Measurements from ENCODE around the gene TGM4.

Gene TGM4

DNA sequence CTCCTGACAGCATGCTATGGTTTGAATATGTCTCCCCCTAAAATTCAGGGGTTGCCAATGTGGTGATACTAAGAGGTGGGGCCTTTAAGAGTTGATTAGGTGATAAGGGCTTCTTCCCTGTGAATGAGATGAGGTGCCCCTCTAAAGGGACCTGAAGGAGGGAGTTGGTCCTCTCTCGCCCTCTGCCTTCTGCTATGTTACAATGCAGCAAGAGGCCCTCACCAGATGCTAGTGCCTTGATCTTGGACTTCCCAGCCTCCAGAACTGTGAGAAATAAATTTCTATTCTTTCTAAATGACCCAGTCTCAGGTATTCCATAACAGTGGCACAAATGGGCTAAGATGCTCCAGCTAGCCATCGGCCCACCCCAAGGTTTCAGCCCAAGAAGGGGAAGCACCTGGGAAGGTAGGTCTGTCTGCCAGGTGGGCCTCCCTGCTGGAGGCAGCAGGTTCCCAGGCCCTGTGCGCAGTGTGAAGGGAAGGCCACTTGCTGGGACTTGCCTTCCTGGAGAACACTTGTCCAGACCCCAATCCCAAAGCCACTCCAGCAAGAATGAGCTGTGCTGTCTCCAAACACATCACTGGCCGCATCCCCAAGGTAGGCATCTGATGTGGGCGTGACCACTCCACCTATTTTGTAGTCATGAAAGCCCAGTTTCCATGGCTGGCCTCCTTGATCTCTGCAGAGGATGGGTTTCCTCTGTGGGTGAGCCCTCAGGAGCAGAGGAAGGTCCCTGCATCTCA, 9.0 kb downstream of the TGM4 start:
- DNase-seq, result no peak

DNA sequence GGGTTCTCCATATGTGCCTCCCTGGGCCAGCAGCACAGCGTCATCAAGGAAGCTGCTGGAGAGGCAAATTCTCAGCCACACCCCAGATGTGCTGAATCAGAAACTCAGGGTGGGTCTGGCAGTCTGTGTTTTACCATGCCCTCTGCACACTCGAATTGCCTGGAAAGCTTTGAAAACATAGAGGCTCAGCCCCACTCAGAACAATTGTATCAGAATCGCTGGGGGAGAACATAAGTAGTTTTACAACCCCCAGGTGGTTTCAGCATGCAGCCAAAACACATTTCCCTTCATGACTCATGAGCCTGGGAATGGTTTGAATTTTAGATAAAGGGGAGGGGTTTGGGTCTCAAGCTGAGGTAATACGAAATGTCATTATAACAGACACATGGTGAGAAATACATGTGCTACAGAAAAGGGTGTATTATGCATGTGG, 9.6 kb downstream of the TGM4 start:
- DNase-seq, result no peak

DNA sequence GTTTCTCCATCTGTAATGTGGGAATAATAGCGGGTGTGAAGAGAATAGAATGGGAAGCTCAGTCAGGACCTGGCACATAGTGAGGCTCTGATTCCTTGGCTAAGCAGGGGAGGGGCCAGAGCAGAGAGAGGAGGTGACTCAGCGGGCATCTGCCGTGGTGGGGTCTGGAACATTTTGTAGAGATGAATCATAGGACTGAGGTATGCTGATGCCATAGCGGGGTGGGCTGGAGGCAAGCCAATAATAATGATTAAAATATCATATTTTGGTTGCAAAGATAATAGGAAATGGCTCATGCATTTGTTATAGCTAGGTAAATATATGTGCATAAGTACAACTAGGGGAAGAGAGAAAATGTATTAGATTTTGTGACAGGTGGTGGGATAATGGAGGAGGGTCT, 11.2 kb downstream of the TGM4 start:
- no peak for DNase-seq

DNA sequence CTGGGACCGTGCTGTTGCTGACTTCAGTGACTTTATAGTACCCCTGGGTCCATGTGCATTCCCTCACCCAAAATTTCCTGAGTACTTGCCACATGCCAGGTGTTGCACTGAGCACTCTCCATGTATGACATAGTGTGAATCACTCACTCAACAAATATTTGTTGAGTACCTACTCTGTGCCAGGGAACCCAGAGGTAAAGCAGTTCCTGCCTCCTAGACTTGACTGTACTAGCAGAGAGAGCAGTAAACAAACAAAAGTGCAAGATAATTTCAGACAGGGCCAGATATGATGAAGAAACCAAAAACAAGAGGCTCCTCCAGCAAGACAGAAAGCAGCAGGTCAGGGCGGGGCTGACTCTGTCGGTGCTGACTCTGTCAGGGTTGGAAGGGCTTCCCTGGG, 12.2 kb downstream of the TGM4 start:
- no peak for DNase-seq

DNA sequence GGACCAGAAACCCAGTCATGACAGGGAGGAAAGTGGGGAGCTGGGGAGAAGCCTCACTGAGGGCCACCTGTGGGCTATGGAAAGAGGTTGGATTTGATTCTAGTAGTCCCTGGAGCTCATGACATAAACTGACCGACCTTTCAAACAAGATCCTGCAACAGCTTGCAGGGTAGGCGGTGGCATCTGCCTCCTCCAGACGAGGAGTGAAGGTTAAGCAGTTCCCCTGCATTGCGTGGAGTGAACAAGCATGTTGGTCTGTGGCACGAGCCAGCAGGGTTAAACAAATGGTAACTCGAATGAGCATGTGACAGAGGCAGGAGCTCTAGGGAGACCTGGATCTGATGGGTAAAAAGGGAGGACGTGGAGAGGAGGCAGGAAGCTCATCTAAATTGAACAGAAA, 12.7 kb downstream of the TGM4 start:
- DNase-seq, result no peak

DNA sequence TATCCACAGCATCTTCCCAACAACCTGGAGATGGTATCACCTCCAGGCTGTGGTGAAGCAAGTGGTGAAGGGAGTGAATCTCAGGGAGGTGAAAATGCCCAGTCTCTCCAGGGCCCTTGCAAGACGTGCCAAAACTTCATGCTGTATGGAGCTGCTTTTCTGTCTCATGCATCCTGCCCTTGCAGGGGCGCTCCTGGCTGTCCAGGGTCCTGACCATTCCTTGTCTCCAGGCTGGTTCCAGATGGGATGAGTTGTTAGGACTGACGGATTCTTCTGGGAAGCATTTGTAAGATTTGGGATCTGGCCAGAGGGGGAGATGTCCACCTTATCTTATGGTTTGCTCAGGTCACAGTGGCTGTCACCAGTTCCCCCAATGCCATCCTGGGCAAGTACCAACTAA, 15.8 kb downstream of the TGM4 start:
- no peak for DNase-seq

DNA sequence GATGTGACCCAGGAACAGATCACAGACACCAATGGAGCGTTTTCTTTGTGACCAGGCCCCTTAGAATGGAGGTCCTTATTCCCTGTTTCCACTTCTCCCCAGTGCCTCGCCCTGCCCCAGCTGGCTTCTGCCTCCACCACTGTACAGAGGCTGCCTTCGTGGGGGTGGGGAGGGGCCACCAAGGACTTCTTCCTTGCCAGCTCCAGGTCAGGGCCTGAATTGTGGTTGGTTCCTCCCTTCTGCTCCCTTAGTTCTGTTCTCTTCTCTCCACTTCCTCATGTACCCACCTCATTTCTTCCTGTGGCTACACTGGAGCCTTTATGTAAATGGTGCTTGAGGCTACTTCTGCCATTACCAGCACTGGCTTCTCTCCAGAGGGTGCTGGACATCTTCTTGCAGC, 16.4 kb downstream of the TGM4 start:
- DNase-seq, result no peak

DNA sequence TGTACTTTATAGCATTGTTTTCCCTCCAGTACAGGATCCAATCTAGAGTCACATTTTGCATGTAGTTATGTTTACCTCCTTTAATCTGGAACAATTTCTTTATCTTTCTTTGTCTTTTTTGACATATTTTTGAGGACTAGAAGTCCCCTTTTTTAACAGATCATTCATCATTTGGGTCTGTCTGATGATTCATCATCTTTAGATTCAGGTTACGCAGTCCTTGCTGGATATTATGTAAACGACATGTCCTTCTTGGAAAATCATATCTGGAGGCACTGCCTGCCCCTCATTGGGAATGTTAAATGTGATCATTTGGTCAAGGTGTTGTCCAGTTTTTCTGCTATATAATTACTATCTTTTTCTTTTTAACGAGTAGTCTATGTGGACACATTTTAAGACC, 18.3 kb downstream of the TGM4 start:
- no peak for DNase-seq

DNA sequence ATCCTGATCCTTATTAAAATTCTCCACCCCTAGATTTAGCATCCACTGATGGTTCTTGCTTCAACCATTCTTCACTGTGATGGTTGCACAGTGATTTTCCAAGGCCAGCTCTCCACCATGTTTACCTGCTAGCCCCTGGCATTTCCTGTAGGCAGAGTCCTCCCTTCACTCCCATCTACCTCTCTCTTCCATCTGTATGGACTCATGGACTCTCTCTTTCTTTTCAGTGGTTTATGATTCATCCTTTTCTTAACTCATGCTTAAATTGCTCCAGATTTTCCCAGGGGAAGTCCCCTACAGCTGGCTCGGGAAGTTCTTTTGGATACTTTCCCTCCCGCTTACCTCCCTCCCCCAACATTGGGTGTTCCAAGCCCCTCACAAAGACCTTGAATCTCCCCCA, 18.7 kb downstream of the TGM4 start:
- no peak for DNase-seq

DNA sequence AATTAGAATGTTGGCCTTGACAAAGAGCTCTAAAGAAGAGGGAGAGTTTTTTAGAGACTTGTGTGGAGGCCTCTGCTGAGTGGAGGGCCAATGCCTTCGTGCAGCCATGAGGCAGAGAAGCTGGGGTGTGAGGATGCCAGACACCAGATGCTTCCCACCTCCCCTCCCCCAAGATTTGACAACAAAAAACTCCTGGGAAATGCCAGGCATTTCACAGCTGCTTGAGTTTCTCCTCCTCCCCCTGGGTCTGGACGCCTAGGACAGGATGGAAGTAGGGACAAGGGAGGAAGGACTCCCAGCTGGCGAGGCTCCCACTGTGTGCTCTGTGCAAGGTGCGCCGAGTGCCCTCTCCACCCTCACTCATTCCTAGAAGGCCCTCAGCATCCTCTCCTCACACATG, 20.1 kb downstream of the TGM4 start:
- no peak for DNase-seq

DNA sequence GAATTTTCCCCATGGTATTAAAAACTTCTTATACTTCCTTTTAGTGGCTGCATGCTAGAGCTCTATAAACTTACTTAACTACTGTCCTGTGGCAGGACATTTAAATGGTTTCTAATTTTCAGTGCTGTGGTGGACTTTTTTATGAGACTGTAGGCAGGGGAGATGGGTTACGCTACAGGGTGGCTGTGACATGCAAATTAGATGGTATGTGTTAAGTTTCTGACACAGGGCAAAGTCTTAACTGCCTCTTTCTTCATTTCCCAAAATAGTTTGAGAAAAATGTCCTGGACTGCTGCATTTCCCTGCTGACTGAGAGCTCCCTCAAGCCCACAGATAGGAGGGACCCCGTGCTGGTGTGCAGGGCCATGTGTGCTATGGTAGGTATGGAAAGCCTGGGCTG, 22.0 kb downstream of the TGM4 start:
- DNase-seq, result no peak

DNA sequence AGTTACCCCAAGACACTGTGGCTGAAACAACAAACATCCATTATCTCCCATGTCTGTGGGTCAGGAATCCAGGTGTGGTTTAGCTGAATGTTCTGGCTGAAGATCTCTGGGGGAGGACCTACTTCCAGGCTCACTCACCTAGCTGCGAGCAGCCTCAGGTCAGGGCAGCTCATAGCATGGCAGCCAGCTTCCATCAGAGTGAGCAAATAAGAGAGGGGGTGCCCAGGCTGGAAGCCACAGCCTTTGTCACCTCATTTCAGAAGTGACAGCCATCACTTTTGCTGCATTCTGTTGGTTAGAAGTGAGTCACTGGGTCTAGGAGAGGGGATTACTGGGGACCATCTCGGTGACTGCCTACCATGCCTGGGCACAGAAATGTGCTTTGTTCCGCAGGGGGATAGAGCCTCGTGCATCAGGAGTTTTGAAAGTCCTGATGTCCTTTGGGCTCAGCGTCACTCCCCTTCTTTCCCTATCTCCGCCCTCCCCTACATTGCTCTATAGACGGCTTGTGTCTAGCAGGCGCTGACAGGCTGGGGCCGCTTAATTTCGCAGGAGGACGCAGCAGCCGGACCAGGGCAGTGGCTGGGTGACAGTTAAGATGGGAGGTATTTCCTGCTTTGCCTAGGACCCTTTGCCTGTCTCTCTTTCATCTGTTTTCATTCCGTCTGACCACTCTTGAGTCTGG, 25.4 kb downstream of the TGM4 start:
- DNase-seq, result no peak

DNA sequence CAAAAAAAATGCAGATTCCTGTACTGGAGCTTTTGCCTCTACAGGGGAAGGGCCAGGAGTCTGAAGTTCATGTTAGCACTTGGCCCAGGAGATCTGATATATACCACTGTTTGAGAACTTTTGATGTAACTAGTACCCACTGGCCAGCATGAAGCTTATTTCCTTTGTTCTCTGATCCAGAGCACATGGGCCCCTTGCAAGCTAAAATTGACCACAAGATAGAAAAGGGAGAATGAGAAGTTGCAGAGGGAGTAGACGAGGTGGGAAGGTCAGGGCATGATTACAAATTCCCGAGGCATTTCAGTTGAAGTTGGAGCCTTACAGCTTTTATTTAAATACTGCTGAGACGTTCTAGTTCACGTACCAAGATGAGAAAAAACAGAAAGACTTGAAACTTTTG, 28.2 kb downstream of the TGM4 start:
- DNase-seq, result no peak

DNA sequence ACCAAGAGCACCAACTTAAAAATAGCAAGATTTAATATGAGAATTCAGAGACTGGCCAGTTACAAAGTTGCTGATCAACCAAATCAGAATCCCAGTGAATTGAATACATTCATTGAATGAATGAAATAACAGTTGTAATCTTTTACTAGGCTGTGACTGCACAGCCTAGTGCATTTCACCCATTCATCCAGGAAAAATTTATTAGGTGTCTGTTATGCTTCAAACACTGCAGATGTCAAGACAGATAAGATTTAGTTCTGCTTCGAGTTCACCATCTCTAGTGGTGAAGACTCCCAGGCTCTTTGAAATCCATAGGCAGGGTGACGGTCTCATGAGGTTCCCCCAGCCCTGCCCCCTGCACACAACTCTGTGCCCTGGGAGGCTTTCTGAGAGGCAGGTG, 28.9 kb downstream of the TGM4 start:
- DNase-seq, result no peak

DNA sequence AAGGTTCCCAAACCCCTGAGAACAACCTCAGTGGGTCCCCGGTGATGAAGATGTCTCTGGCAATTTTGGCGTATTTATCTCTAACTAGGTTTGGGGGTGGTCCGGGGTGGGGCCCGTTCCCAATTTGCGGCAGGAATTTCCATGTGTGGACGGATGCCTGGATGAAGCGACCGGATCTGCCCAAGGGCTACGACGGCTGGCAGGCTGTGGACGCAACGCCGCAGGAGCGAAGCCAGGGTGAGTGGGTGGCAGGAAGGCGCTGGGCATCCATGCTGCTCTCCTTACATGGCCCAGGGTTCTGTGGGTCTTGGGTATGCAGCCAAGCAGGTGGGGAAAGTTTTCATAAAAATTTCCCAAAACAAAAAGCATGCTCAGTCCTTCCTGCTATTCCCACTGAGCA, 29.3 kb downstream of the TGM4 start:
- DNase-seq, result no peak

DNA sequence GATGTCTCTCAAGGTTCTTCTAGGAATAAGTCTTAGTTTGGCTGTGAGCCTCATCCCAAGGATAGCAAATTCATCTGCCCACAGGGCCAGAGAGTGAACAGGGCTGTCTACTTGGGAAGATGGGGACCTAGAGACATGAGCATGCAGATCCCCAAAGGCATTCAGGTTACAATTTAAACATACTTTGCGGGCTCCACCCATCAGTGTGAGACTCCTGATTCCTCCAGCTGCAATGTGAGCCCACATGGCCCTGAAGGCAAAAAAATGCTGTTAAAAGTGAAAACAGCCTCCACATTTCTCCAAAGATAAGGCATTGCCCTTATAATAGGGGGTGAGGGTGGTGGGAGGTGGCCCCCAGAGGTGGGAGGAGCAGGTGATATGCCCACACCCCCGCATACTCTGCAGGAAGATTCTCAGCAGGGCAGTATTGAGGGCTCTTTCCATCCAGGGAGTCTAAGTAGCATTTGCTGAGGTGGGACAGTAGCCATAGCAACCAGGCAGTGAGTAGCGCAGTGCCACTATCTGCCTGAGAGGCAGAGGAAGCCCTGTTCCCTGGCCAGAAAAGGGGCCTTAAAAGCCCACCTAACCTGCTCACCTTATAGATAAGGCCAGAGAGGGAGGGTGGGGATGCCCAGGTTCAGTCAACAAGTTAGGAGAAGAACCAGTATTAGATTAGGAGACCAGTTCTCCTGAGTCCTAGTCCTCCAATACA, 31.2 kb downstream of the TGM4 start:
- DNase-seq, result no peak

DNA sequence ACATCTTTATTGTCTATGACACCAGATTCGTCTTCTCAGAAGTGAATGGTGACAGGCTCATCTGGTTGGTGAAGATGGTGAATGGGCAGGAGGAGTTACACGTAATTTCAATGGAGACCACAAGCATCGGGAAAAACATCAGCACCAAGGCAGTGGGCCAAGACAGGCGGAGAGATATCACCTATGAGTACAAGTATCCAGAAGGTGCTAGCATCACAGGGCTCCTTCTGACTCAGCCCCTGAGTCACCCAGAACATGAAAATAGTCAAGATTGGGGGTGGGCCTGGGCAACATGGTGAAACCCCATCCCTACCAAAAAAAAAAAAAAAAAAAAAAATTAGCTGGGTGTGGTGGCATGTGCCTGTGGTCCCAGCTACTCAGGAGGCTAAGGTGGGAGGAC, 32.6 kb downstream of the TGM4 start:
- no peak for DNase-seq

DNA sequence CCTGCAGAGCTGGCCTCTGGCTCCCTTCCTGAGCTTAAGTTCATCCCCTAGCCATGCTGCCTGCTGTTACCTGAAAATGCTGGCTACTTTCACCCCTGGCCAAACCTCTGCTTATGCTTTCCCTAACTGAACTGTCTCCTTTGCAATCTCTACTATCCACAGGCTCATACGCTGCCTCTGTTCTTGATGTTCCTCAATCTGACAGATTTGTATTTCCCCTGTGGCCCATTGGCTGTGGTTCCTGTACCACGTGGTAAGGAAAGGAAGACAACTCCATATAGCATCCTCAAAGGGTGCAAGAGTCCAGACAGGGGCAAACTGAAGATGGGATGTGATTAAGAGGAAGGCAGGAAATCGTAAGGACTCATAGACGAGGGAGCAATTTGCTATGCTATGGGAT, 33.2 kb downstream of the TGM4 start:
- DNase-seq, result no peak

DNA sequence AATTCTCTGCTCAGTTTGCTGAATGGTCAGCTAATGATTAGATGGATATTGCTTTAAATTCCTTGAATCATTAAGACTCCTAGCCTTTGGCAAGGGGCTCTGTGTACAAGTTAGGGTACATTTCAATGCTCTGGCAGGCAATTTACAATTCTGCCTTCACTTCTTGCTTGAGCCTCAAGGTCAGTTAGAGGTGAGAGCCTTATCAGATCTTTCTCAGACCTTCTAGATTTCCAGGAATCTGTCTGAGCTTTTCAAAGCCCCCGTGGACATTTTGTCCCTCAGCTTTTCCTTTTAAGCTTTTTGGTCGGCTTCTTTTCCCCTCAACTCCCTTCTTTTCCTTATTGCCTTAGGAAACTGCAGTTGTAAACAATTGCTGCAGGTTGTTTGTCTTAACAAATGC, 34.7 kb downstream of the TGM4 start:
- no peak for DNase-seq

DNA sequence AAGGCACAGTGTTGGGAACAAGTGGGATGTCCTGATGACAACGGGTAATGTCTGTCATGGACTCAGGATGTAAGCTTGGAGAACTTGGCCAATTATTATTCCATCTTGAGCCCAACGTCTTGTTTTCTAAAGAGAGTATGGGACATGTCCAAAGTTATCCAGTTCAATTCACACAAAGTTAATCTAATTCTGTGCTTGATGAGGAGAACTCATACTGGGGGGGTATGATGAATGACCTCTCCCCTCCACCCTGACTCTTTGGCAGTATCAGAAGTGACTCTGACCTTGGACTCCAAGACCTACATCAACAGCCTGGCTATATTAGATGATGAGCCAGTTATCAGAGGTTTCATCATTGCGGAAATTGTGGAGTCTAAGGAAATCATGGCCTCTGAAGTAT, 36.3 kb downstream of the TGM4 start:
- no peak for DNase-seq

DNA sequence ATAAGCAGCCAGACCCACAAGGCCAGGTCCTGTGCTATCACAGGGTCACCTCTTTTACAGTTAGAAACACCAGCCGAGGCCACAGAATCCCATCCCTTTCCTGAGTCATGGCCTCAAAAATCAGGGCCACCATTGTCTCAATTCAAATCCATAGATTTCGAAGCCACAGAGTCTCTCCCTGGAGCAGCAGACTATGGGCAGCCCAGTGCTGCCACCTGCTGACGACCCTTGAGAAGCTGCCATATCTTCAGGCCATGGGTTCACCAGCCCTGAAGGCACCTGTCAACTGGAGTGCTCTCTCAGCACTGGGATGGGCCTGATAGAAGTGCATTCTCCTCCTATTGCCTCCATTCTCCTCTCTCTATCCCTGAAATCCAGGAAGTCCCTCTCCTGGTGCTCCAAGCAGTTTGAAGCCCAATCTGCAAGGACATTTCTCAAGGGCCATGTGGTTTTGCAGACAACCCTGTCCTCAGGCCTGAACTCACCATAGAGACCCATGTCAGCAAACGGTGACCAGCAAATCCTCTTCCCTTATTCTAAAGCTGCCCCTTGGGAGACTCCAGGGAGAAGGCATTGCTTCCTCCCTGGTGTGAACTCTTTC, 39.6 kb downstream of the TGM4 start:
- DNase-seq, result peak; percentile 24

DNA sequence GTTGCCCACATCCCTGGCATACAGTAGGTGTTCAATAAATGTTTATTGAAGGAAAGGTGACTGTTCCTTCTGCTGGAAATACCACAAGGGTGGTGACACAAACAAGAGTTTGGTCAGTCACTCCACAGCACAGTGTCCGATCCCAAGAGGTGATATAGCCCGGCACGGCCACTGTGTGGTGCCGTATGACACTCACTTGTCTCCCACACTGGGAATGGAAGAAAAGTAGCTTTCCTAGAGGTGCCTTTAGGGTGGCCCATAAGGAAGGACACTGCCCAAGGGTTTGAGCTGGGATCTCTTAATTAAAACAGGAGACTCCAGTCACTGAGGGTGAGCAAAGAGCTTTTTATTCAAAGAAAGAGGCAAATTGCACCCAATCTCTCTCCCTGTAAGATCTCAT, 40.5 kb downstream of the TGM4 start:
- DNase-seq, result no peak

DNA sequence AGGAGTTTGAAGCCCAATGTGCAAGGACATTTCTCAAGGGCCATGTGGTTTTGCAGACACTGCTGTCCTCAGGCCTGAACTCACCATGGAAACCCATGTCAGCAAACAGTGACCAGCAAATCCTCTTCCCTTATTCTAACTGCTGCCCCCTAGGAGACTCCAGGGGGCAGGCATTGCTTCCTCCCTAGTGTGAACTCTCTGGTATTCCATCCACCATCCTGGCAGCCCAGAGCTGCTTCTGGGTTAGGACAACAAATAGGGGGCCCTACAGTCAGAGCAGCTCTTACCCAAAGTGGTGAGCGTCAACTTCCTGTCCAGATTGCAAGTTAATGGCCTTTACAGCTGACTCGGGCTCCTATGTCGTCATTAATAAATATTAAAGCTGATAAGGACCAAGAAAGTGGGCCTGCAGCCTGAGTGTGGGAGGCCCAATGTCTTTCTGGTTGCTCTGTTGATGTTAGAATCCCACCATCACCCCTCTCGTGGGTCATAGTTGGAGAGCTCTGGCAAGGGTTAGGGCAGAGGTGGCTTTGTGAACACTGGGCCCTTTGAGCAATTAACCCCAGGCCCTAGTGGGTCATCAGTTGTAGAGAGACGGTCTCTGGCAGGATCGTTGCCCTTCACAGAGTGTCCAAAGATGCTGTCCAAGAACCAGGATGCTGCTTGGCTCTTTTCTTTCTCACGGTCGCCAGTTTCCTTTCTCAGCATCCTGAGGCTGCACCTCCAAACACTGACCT, 41.5 kb downstream of the TGM4 start:
- DNase-seq, result no peak

Data from NCI-H1048 (cell line).